ENCODE results near the gene INPP5K. TPM values are rescaled to one million over a fixed set of nuclear protein-coding genes. Genes with fewer than 3 reads are reported as not detected.
"Not testable (repeated sequence)": the region's sequence is repeated elsewhere in the genome, so short reads cannot be mapped to it uniquely, and the experiment has no call there.

Gene INPP5K
- total RNA-seq, 2 donors from 2014 or later = 48.4 to 51.2 TPM

- H3K27ac Mint-ChIP-seq = peak overlapping the region; percentile 44
- H3K9me3 Mint-ChIP-seq; ATAC-seq (replicated peaks in 1 of 2); DNase-seq: not testable (repeated sequence)
- peaks cover 2 to 13% of the 10 kb centered on the region in 2 donors for H3K36me3 Mint-ChIP-seq (ENCODE audit: insufficient read depth in 2 of 2)
- H3K4me1 Mint-ChIP-seq (ENCODE audit: low read depth) = peaks cover 56% of the 10 kb centered on the region
- peak overlapping the region; percentile 69 for H3K4me3 Mint-ChIP-seq
- H3K27me3 Mint-ChIP-seq (ENCODE audit: low read depth) = peaks cover 11% of the 10 kb centered on the region
Measured at GRCh38 chr17:1453694-1454093, 62.7 kb downstream of the INPP5K start.

GRCh38 chr17:1452836-1453235 lies 63.6 kb downstream of the INPP5K start:
- H3K9me3 Mint-ChIP-seq = no peaks in the 10 kb centered on the region
- H3K27me3 Mint-ChIP-seq (ENCODE audit: low read depth) = peaks cover 10% of the 10 kb centered on the region
- H3K27ac Mint-ChIP-seq = no peak overlapping the region
- ATAC-seq (replicated peaks in 1 of 2) (no peak), DNase-seq (no peak)
- H3K4me3 Mint-ChIP-seq = no peak overlapping the region
- H3K36me3 Mint-ChIP-seq (ENCODE audit: insufficient read depth in 2 of 2) = peaks cover 2 to 13% of the 10 kb centered on the region in 2 donors
- H3K4me1 Mint-ChIP-seq (ENCODE audit: low read depth) = peaks cover 63% of the 10 kb centered on the region

GRCh38 chr17:1450261-1450660 lies 66.2 kb downstream of the INPP5K start:
- H3K27me3 Mint-ChIP-seq (ENCODE audit: low read depth); ATAC-seq (replicated peaks in 1 of 2); H3K9me3 Mint-ChIP-seq; DNase-seq; H3K27ac Mint-ChIP-seq; H3K4me3 Mint-ChIP-seq: not testable (repeated sequence)
- Mint-ChIP-seq H3K4me1 (ENCODE audit: low read depth) (peaks cover 57% of the 10 kb centered on the region), H3K36me3 (ENCODE audit: insufficient read depth in 2 of 2) (peaks cover under 1 to 13% of the 10 kb centered on the region in 2 donors)

DNA sequence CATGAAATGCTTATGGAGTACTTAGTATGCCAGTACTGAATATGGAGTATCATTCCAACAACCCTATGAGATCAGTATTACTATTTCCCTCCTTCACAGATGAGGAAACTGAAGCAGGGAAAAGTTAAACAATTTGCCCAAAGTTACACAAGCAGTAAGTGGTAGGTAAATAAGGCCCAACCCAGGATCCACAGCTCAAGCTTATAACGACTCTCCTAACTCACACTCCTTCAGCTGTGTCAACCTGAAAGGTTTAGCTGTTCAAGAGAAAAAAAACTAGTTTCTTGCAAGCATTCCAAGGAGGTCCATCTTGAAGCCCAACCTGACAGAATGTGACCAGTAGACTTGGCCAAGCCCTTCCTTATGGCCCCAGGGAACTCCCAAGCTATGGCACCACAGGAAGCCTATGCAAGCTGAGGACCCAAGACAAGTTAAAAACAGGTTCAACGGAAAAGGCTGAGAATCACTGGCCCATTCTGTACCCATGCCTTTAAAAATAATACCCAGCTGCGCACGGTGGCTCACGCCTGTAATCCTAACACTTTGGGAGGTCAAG lies 66.9 kb downstream of the INPP5K start:
- Mint-ChIP-seq H3K27ac (no peak overlapping the region), H3K4me3 (no peak overlapping the region), H3K9me3 (no peaks in the 10 kb centered on the region), H3K4me1 (ENCODE audit: low read depth) (peaks cover 50% of the 10 kb centered on the region), H3K36me3 (ENCODE audit: insufficient read depth in 2 of 2) (peaks cover 0 to 11% of the 10 kb centered on the region in 2 donors), H3K27me3 (ENCODE audit: low read depth) (no peaks in the 10 kb centered on the region)
- ATAC-seq (replicated peaks in 1 of 2) (no peak), DNase-seq (no peak)

DNA sequence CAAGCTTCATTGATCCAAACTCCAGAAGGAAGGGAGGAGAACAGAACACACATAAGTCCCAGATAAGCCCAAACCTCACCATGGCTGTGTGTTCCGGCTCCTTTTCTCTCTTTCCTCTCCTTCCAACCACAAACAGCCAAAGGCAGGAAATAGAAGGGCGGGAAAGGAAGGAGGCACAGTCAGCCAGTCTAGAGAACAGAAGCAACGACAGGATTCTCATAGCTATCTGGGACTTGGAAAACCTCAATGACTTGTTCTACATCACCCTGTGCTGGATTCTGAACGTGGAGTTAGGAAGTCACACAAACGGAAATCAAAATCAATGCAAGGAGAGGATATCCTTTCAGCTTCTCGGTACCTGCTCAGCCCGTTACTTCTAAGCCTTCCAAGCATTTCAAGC lies 69.4 kb downstream of the INPP5K start:
- no peak for DNase-seq
- no peak overlapping the region for H3K27ac Mint-ChIP-seq
- H3K36me3 Mint-ChIP-seq (ENCODE audit: insufficient read depth in 2 of 2) = no peaks in the 10 kb centered on the region
- H3K27me3 Mint-ChIP-seq (ENCODE audit: low read depth) = no peaks in the 10 kb centered on the region
- no peak for ATAC-seq (replicated peaks in 1 of 2)
- H3K9me3 Mint-ChIP-seq = no peaks in the 10 kb centered on the region
- H3K4me3 Mint-ChIP-seq = no peak overlapping the region
- peaks cover 27% of the 10 kb centered on the region for H3K4me1 Mint-ChIP-seq (ENCODE audit: low read depth)

- no peak for ATAC-seq (replicated peaks in 1 of 2)
- H3K27ac Mint-ChIP-seq = no peak overlapping the region
- no peaks in the 10 kb centered on the region for H3K27me3 Mint-ChIP-seq (ENCODE audit: low read depth)
Measured at GRCh38 chr17:1446201-1446600, 70.2 kb downstream of the INPP5K start.

DNA sequence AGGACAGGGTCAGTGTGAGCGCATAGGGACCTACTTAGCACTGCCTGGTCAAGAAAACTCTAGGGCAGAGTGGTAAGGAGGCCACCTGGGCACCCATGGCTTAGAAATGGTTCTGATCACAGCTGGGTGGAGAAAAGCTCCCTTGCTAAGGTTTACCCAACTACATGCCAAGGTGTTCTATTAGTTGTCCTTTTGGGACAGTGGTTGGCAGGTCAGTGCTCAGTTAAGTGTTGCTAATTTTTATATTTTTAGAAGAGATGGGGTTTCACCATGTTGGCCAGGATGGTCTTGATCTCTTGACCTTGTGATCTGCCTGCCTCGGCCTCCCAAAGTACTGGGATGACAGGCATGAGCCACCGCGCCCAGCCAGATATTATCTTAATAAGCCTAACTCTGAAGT lies 70.7 kb downstream of the INPP5K start:
- peaks cover 27% of the 10 kb centered on the region for H3K4me1 Mint-ChIP-seq (ENCODE audit: low read depth)
- H3K27me3 Mint-ChIP-seq (ENCODE audit: low read depth); H3K36me3 Mint-ChIP-seq (ENCODE audit: insufficient read depth in 2 of 2); H3K27ac Mint-ChIP-seq; ATAC-seq (replicated peaks in 1 of 2); H3K4me3 Mint-ChIP-seq; DNase-seq; H3K9me3 Mint-ChIP-seq: not testable (repeated sequence)

More at GRCh38 chr17:1446201-1446600, 70.2 kb downstream of the INPP5K start:
- no peak for DNase-seq
- H3K36me3 Mint-ChIP-seq (ENCODE audit: insufficient read depth in 2 of 2) = no peaks in the 10 kb centered on the region
- H3K9me3 Mint-ChIP-seq = no peaks in the 10 kb centered on the region
- H3K4me1 Mint-ChIP-seq (ENCODE audit: low read depth) = peaks cover 27% of the 10 kb centered on the region
- H3K4me3 Mint-ChIP-seq = no peak overlapping the region

Other genes with a start within 250 kb of the INPP5K start
- gene BHLHA9, start 246.2 kb downstream of the INPP5K start, total RNA-seq = not detected
- gene TRARG1, start 236.9 kb downstream of the INPP5K start, total RNA-seq = under 1 TPM; 0.10 to 0.12 TPM
- 100 to 1,000 TPM; 328 to 339 TPM for gene YWHAE, start 116.4 kb downstream of the INPP5K start, total RNA-seq
- gene CRK, start 60.4 kb downstream of the INPP5K start, total RNA-seq = 10 to 100 TPM; 18.7 to 22.9 TPM
- 10 to 100 TPM; 32.8 to 49.9 TPM for gene MYO1C, start 23.9 kb downstream of the INPP5K start, total RNA-seq
- 10 to 100 TPM; 36.0 to 40.7 TPM for gene PITPNA, start 46.2 kb upstream of the INPP5K start, total RNA-seq
- gene SLC43A2, start 112.2 kb upstream of the INPP5K start, total RNA-seq = 1 to 10 TPM; 3.4 to 3.8 TPM
- 1 to 10 TPM; 1.9 to 2.5 TPM for gene SCARF1, start 129.1 kb upstream of the INPP5K start, total RNA-seq
- gene RILP, start 133.3 kb upstream of the INPP5K start, total RNA-seq = 1 to 10 TPM; 3.4 to 4.4 TPM
- 100 to 1,000 TPM; 332 to 390 TPM for gene PRPF8, start 168.3 kb upstream of the INPP5K start, total RNA-seq
- gene TLCD2, start 193.8 kb upstream of the INPP5K start, total RNA-seq = 1 to 10 TPM in 1 of 2 donors, under 1 TPM in 1; 0.70 to 1.8 TPM
- gene WDR81, start 208.1 kb upstream of the INPP5K start, total RNA-seq = 10 to 100 TPM in 1 of 2 donors, 1 to 10 TPM in 1; 9.4 to 11.2 TPM
- gene SERPINF2, start 226.3 kb upstream of the INPP5K start, total RNA-seq = 1 to 10 TPM in 1 of 2 donors, under 1 TPM in 1; 0.89 to 1.6 TPM
- 1 to 10 TPM in 1 of 2 donors, not detected in 1; 2.2 TPM for gene SERPINF1, start 245.4 kb upstream of the INPP5K start, total RNA-seq

Data from activated T-cell treated with anti-CD3 and anti-CD28 coated beads, Interleukin-2, amount 50 U/mL, for 72 hours (primary cell).